Measurements from ENCODE around the gene DMXL1. TPM values are rescaled to one million over a fixed set of nuclear protein-coding genes. Genes with fewer than 3 reads are reported as not detected.
A peak's percentile ranks its signal among the peaks of the same experiment; 100 is the strongest.

The DMXL1 gene
- total RNA-seq, 1 experiment from 2014 or later = 25.2 TPM

- no peaks in the 10 kb centered on the region for H3K27me3 ChIP-seq
- no peaks in the 10 kb centered on the region for H3K9me3 ChIP-seq (replicated peaks)
- H3K4me3 ChIP-seq = peak overlapping the region; percentile 29
- peak overlapping the region; percentile 78 for H3K27ac ChIP-seq
- no peaks in the 10 kb centered on the region for H3K36me3 ChIP-seq
- DNase-seq = peak; percentile 70 to 77
- peaks cover 48% of the 10 kb centered on the region for H3K4me1 ChIP-seq
Measured at GRCh38 chr5:119287547-119288111, 216.7 kb downstream of the DMXL1 start.

DNA sequence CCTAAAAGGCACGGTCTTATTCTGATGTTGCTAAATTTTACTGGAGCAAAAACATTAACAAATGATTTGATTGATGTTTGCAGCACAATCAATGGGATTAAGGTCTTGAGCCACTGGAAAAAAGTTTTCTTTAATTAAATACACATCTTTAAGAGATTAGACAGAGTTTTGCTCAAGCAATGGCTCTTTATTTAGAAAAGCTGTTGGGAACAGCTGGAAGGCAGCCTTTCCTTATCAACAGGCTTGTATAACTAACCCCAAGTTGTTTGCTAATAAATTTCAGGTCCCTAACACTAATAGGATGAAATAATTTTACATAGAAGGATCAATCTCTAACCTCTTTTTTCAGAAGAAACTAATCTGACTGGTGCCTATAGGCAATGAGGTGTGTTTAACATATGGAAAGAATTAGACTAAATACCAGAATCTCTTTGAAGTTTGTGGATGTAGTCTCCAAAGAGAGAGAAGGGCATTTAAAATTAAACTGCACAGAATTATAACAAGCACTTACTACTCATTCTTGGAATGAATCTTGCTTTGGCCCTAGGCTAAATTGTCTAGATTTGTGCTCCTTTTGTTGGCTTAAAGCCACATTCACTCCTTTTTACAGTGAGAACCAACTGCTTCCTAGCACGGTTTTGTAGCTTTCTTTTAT, 217.6 kb downstream of the DMXL1 start:
- no peak overlapping the region for H3K4me3 ChIP-seq
- H3K27me3 ChIP-seq = no peaks in the 10 kb centered on the region
- H3K4me1 ChIP-seq = peaks cover 48% of the 10 kb centered on the region
- H3K9me3 ChIP-seq (replicated peaks) = no peaks in the 10 kb centered on the region; the same call in 1 of the 2 replicates
- no peaks in the 10 kb centered on the region for H3K36me3 ChIP-seq
- no peak for DNase-seq
- H3K27ac ChIP-seq = peak overlapping the region; percentile 78

DNA sequence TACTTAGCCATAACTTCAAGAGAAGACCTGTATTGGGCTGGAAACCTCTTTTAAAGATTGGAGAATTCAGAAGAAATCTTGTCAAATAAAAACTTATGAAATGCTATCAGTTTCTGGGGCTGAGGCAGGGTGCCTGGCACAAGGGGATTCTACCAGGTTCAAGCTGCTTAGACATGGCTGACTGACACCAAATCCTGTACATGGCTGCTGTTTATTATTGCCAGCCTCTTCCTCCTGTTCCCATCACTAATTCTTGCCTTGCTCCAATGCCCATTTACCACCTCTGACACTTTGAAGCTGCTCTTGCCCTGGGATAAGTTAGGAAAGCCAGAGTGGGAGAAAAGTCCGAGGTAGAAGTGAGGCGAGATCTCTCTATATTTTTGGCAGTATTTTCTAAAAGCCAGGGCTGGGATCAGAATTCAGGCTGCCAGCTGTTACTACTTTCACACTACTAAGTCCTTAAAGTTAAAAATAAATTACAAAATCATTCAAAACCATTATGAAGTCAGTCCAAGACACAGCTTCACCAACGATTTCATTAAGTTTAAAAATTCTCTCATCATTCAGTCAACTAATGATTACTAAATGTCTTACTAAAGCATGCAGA, 218.7 kb downstream of the DMXL1 start:
- H3K9me3 ChIP-seq (replicated peaks) = peaks cover 3% of the 10 kb centered on the region; the same call in 1 of the 2 replicates
- no peaks in the 10 kb centered on the region for H3K27me3 ChIP-seq
- no peak for DNase-seq
- H3K4me1 ChIP-seq = peaks cover 48% of the 10 kb centered on the region
- H3K4me3 ChIP-seq = no peak overlapping the region
- peak overlapping the region; percentile 13 for H3K27ac ChIP-seq
- no peaks in the 10 kb centered on the region for H3K36me3 ChIP-seq

DNA sequence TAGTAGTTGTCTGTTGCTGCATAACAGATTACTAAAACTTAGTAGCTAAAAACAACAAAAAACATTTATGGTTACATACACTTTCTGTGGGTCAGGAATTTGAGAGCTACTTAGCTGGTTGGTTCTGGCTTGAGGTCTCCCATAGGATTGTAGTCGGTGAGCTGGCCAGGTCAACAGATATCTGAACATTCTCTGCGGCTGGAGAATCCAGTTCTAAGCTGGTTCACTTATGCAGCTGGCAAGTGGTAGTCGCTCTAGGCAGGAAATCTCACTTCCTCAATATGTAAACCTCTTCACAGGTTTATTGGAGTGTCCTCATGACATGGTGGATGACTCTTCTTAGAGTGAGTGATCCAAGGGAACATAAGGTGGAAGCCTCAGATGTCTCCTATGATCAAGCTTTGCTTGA, 219.3 kb downstream of the DMXL1 start:
- H3K9me3 ChIP-seq (replicated peaks) = peaks cover 3% of the 10 kb centered on the region; the same call in 1 of the 2 replicates
- peaks cover 47% of the 10 kb centered on the region for H3K4me1 ChIP-seq
- no peaks in the 10 kb centered on the region for H3K27me3 ChIP-seq
- H3K4me3 ChIP-seq = no peak overlapping the region
- H3K36me3 ChIP-seq = no peaks in the 10 kb centered on the region
- DNase-seq = no peak
- H3K27ac ChIP-seq = peak overlapping the region; percentile 13

DNA sequence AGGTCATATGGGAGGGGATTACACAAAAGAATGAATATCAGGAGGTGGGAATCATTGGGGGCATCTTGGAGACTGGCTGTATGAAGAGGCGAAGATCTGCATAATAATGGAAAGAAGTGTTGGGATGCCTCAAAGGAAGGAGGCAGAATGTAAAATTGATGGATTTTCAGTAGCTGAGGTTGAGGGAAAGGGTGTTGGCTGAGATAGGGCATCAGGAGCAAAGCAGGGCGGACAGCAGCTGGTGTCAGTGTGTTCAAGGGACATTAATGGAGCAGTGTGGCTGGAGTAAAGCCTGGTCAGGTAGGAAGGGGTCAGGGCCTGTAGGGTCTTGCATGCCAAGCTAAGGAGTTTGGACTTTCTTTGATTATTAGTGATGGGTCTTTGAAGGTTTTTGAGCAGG, 219.7 kb downstream of the DMXL1 start:
- Histone ChIP-seq H3K9me3 (replicated peaks) (peaks cover 3% of the 10 kb centered on the region; the same call in 1 of the 2 replicates), H3K27ac (no peak overlapping the region), H3K4me1 (peaks cover 43% of the 10 kb centered on the region), H3K36me3 (no peaks in the 10 kb centered on the region), H3K27me3 (no peaks in the 10 kb centered on the region), H3K4me3 (no peak overlapping the region)
- no peak for DNase-seq

DNA sequence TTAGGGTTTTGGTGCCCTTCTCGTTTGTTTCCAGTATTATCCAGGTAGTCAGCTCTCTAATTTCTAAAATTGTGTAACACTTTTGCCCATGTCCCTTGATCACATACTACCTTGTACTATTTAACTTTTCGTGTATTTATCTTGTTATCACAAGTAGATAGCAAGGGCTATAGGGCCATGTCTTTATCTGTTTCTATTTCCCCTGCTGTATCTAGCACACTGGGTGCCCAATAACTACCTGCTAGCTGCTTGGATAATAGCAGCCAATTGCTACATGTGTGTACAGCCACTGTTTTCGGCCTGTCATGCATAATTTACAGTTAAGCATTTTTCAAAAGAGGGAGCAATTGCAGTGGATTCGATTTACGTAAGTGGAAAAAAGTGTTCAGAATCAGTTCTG, 220.2 kb downstream of the DMXL1 start:
- no peak overlapping the region for H3K27ac ChIP-seq
- H3K27me3 ChIP-seq = no peaks in the 10 kb centered on the region
- no peak overlapping the region for H3K4me3 ChIP-seq
- DNase-seq = no peak
- peaks cover 39% of the 10 kb centered on the region for H3K4me1 ChIP-seq
- H3K36me3 ChIP-seq = no peaks in the 10 kb centered on the region
- peaks cover 3% of the 10 kb centered on the region; the same call in 1 of the 2 replicates for H3K9me3 ChIP-seq (replicated peaks)

GRCh38 chr5:119291877-119292276, 221.0 kb downstream of the DMXL1 start:
- Histone ChIP-seq H3K27me3 (no peaks in the 10 kb centered on the region), H3K9me3 (replicated peaks) (peaks cover 3% of the 10 kb centered on the region; the same call in 1 of the 2 replicates), H3K27ac (no peak overlapping the region), H3K36me3 (no peaks in the 10 kb centered on the region), H3K4me3 (no peak overlapping the region), H3K4me1 (peaks cover 35% of the 10 kb centered on the region)
- no peak for DNase-seq

- Histone ChIP-seq H3K4me1 (peaks cover 26% of the 10 kb centered on the region), H3K27me3 (no peaks in the 10 kb centered on the region), H3K4me3 (no peak overlapping the region), H3K9me3 (replicated peaks) (peaks cover 6% of the 10 kb centered on the region), H3K36me3 (no peaks in the 10 kb centered on the region), H3K27ac (no peak overlapping the region)
- DNase-seq = no peak
Measured at GRCh38 chr5:119292701-119293515, 222.0 kb downstream of the DMXL1 start.

DNA sequence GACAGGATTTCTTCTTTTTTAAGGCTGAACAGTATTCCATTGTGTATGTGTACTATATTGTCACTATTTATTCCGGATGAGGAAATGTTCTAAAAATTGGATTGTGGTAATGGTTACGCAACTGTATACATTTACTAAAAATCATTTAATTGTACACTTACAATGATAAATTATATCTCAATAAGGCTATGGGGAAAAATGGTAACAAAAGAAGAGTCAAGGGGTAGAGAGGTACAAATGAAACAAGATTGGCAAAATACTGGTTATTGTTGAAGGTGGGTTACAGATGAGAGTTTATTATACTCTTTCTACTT, 222.6 kb downstream of the DMXL1 start:
- H3K36me3 ChIP-seq = no peaks in the 10 kb centered on the region

More for the DNA sequence above, 222.6 kb downstream of the DMXL1 start:
- no peak for DNase-seq
- H3K4me1 ChIP-seq = peaks cover 20% of the 10 kb centered on the region
- H3K27me3 ChIP-seq = no peaks in the 10 kb centered on the region
- no peak overlapping the region for H3K27ac ChIP-seq
- no peak overlapping the region for H3K4me3 ChIP-seq
- H3K9me3 ChIP-seq (replicated peaks) = peaks cover 6% of the 10 kb centered on the region

Other genes starting within 250 kb of the DMXL1 start
- 0.85 and 1.0 TPM in 2 replicates for gene DTWD2, start 82.5 kb upstream of the DMXL1 start, total RNA-seq (2014; rRNA removed; shearing (Covaris generic))

Measured in SJCRH30 (cell line).